ENCODE measurements around the gene GRM8. TPM values are rescaled to one million over a fixed set of nuclear protein-coding genes. Genes with fewer than 3 reads are reported as not detected.

GRM8 gene
- total RNA-seq, 6 donors from 2014 or later = 0.49 to 6.5 (median 1.8) TPM; not detected in 3

GRCh38 chr7:126973066-126973465 lies 279.7 kb downstream of the GRM8 start:
- no peaks in the 10 kb centered on the region for H3K9me3 ChIP-seq
- no peak overlapping the region for H3K27ac ChIP-seq
- no peaks in the 10 kb centered on the region for H3K27me3 ChIP-seq
- H3K4me1 ChIP-seq = no peaks in the 10 kb centered on the region
- TF ChIP-seq CTCF (IDR thresholded peaks at IDR 0.05) = no peak
- TF ChIP-seq EP300 (IDR thresholded peaks at IDR 0.05) = no peak
- TF ChIP-seq POLR2A (IDR thresholded peaks at IDR 0.05) = no peak
- TF ChIP-seq POLR2AphosphoS5 (IDR thresholded peaks at IDR 0.05) = no peak
- DNase-seq = no peak
- H3K36me3 ChIP-seq = no peaks in the 10 kb centered on the region
- H3K4me3 ChIP-seq = no peak overlapping the region
- ATAC-seq (ENCODE audit: low FRiP score in 2 of 2) = no peak

GRCh38 chr7:126972571-126972970 lies 280.2 kb downstream of the GRM8 start:
- H3K9me3 ChIP-seq = no peaks in the 10 kb centered on the region

GRCh38 chr7:126959649-126960048 lies 293.1 kb downstream of the GRM8 start:
- Histone ChIP-seq H3K27me3 (no peaks in the 10 kb centered on the region), H3K27ac (no peak overlapping the region), H3K4me1 (no peaks in the 10 kb centered on the region), H3K9me3 (no peaks in the 10 kb centered on the region), H3K36me3 (no peaks in the 10 kb centered on the region), H3K4me3 (no peak overlapping the region)
- TF ChIP-seq EP300 (IDR thresholded peaks at IDR 0.05) (no peak), POLR2A (IDR thresholded peaks at IDR 0.05) (no peak), CTCF (IDR thresholded peaks at IDR 0.05) (no peak), POLR2AphosphoS5 (IDR thresholded peaks at IDR 0.05) (no peak)
- DNase-seq (no peak), ATAC-seq (ENCODE audit: low FRiP score in 2 of 2) (no peak)

More at GRCh38 chr7:126972571-126972970, 280.2 kb downstream of the GRM8 start:
- no peaks in the 10 kb centered on the region for H3K36me3 ChIP-seq
- 54 to 67% methylated on average over 1 of the region's 1 CpG for WGBS, 2 donors
- no peak overlapping the region for H3K27ac ChIP-seq
- DNase-seq (no peak), ATAC-seq (ENCODE audit: low FRiP score in 2 of 2) (no peak)
- H3K27me3 ChIP-seq = no peaks in the 10 kb centered on the region
- TF ChIP-seq CTCF (IDR thresholded peaks at IDR 0.05) (no peak), POLR2AphosphoS5 (IDR thresholded peaks at IDR 0.05) (no peak), EP300 (IDR thresholded peaks at IDR 0.05) (no peak), POLR2A (IDR thresholded peaks at IDR 0.05) (no peak)
- H3K4me3 ChIP-seq = no peak overlapping the region
- H3K4me1 ChIP-seq = no peaks in the 10 kb centered on the region

- 83 to 96% methylated on average over 6 to 15 of the region's 17 CpGs for WGBS, 2 donors
- Histone ChIP-seq H3K27me3 (no peaks in the 10 kb centered on the region), H3K27ac (no peak overlapping the region), H3K36me3 (no peaks in the 10 kb centered on the region), H3K4me1 (no peaks in the 10 kb centered on the region), H3K9me3 (no peaks in the 10 kb centered on the region), H3K4me3 (no peak overlapping the region)
- DNase-seq (peak in 1 of 2 donors; percentile 72), ATAC-seq (ENCODE audit: low FRiP score in 2 of 2) (no peak)
- TF ChIP-seq EP300 (IDR thresholded peaks at IDR 0.05) (no peak), POLR2AphosphoS5 (IDR thresholded peaks at IDR 0.05) (no peak), CTCF (IDR thresholded peaks at IDR 0.05) (no peak), POLR2A (IDR thresholded peaks at IDR 0.05) (no peak)
Measured at GRCh38 chr7:126958367-126958766, 294.4 kb downstream of the GRM8 start.

GRCh38 chr7:126957443-126957842 lies 295.3 kb downstream of the GRM8 start:
- DNase-seq = peak in 1 of 2 donors; percentile 37

More at GRCh38 chr7:126957443-126957842, 295.3 kb downstream of the GRM8 start:
- 78 to 86% methylated on average over 3 to 7 of the region's 9 CpGs for WGBS, 2 donors
- Histone ChIP-seq H3K27ac (no peak overlapping the region), H3K4me3 (no peak overlapping the region), H3K9me3 (no peaks in the 10 kb centered on the region), H3K4me1 (no peaks in the 10 kb centered on the region), H3K27me3 (no peaks in the 10 kb centered on the region), H3K36me3 (no peaks in the 10 kb centered on the region)
- TF ChIP-seq POLR2AphosphoS5 (IDR thresholded peaks at IDR 0.05) (no peak), POLR2A (IDR thresholded peaks at IDR 0.05) (no peak), EP300 (IDR thresholded peaks at IDR 0.05) (no peak), CTCF (IDR thresholded peaks at IDR 0.05) (no peak)
- ATAC-seq (ENCODE audit: low FRiP score in 2 of 2) = no peak

Measured in upper lobe of left lung (tissue), 6 donors.